SK-N-SH (cell line): Measurements from ENCODE around the gene CCDC183.

Experiments used
- CTCF ChIP-seq: fragments of 200-600 bp; sonication (generic); IDR thresholded peaks from 2 replicates; pipeline ENCODE4 v1.6.1; 2017; ENCODE audit warnings: antibody characterized with exemption, mild to moderate bottlenecking, moderate library complexity
- EP300 ChIP-seq, 2 experiments: IDR thresholded peaks; 2 replicates each; pipeline versions ENCODE4 v1.4.0 to v1.6.1; 2012; ENCODE audit warnings: borderline replicate concordance in 1 of 2, low read depth in 1 of 2, low read length in 1 of 2
- FOSL2 ChIP-seq: IDR thresholded peaks from 2 replicates; pipeline ENCODE4 v1.4.0; 2012; ENCODE audit warnings: low read depth, mild to moderate bottlenecking, moderate library complexity, borderline replicate concordance
- FOXM1 ChIP-seq: IDR thresholded peaks from 2 replicates; pipeline ENCODE4 v1.4.0; 2012; ENCODE audit warnings: low read depth, mild to moderate bottlenecking
- IRF3 ChIP-seq: fragments of 150-350 bp; IDR thresholded peaks from 2 replicates; pipeline ENCODE4 v1.6.1; 2016; ENCODE audit warnings: mild to moderate bottlenecking, low read depth, low read length
- JUND ChIP-seq: IDR thresholded peaks from 2 replicates; pipeline ENCODE4 v1.4.0; 2012
- MAX ChIP-seq: IDR thresholded peaks from 2 replicates; pipeline ENCODE4 v1.4.0; 2012; ENCODE audit warnings: low read depth
- MEF2A ChIP-seq: IDR thresholded peaks from 2 replicates; pipeline ENCODE4 v1.4.0; 2012; ENCODE audit warnings: low read depth, borderline replicate concordance
- MXI1 ChIP-seq: IDR thresholded peaks from 2 replicates; pipeline ENCODE4 v1.6.1; 2012; ENCODE audit warnings: mild to moderate bottlenecking, low read depth, low read length, improper control_type of control experiment
- REST ChIP-seq: IDR thresholded peaks from 2 replicates; pipeline ENCODE4 v1.6.1; 2012; ENCODE audit warnings: mild to moderate bottlenecking, low read depth, low read length, moderate library complexity
- RFX5 ChIP-seq: IDR thresholded peaks from 2 replicates; pipeline ENCODE4 v1.6.1; 2012; ENCODE audit warnings: mild to moderate bottlenecking, improper control_type of control experiment, low read length
- SIN3A ChIP-seq: IDR thresholded peaks from 2 replicates; pipeline ENCODE4 v1.6.1; 2012; ENCODE audit warnings: low read depth, mild to moderate bottlenecking, low read length, moderate library complexity, borderline replicate concordance
- USF2 ChIP-seq: fragments of 150-350 bp; IDR thresholded peaks from 2 replicates; pipeline ENCODE4 v1.6.1; 2017; ENCODE audit warnings: antibody characterized with exemption, low read length, low read depth, borderline replicate concordance
- YY1 ChIP-seq: IDR thresholded peaks from 2 replicates; pipeline ENCODE4 v1.4.0; 2012; ENCODE audit warnings: low read depth, mild to moderate bottlenecking

GRCh38 chr9:136756836-136757235 is 39.3 kb upstream of the CCDC183 start:
- TF ChIP-seq CTCF (no peak), REST (no peak), MEF2A (no peak), USF2 (no peak), SIN3A (no peak), EP300 (IDR thresholded peaks at IDR 0.05; ENCODE audit: borderline replicate concordance in 1 of 2, low read depth in 1 of 2, low read length in 1 of 2) (no peak), FOXM1 (no peak), FOSL2 (no peak), YY1 (no peak), RFX5 (no peak), MXI1 (no peak), MAX (no peak), JUND (no peak), IRF3 (no peak)
